GM13977 (cell line): ENCODE results near the gene AREL1.

Source experiments
- DNase-seq: peaks from one replicate; pipeline ENCODE4 v3.0.0; 2012; ENCODE audit warnings: low spot score
- in situ Hi-C: fragments of 300-500 bp; cut with MboI; formaldehyde crosslinking; loops from one replicate; pipeline ENCODE4 v1.12.0; 2022; ENCODE audit warnings: low sequenced_read_pairs, low pct_unique_long_range_greater_than_20kb, mixed read lengths, inconsistent platforms; ENCODE audit not compliant: unreplicated experiment
- TF ChIP-seq, protein P1 (sequence below): IDR thresholded peaks from 2 replicates; pipeline ENCODE4 v1.5.1; 2012; ENCODE audit warnings: mild to moderate bottlenecking, control low read depth; ENCODE audit not compliant: insufficient read depth; ENCODE audit errors: extremely low read depth, missing control alignments

The AREL1 gene

DNA sequence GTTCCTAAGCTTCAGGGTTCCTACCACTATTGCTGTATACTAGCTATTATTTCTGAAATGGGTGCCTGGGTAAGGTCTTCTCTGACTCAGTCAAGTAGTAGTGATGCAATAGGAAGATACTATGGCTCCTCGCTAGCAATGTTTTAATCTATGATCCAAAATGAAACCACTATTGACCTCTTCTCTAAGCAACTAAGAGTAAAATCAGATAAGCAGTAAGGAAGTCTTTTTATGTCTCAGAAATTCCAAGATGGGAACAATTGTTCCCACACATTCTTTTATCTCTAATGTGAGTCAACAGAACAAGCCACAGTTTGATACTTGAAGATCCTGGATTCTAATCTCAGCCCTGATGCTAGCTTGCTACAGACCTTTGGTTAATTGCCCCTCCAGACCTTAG is 45.1 kb downstream of the AREL1 start:
- in situ Hi-C loops, result no loop called here
- TF ChIP-seq, protein P1, sequence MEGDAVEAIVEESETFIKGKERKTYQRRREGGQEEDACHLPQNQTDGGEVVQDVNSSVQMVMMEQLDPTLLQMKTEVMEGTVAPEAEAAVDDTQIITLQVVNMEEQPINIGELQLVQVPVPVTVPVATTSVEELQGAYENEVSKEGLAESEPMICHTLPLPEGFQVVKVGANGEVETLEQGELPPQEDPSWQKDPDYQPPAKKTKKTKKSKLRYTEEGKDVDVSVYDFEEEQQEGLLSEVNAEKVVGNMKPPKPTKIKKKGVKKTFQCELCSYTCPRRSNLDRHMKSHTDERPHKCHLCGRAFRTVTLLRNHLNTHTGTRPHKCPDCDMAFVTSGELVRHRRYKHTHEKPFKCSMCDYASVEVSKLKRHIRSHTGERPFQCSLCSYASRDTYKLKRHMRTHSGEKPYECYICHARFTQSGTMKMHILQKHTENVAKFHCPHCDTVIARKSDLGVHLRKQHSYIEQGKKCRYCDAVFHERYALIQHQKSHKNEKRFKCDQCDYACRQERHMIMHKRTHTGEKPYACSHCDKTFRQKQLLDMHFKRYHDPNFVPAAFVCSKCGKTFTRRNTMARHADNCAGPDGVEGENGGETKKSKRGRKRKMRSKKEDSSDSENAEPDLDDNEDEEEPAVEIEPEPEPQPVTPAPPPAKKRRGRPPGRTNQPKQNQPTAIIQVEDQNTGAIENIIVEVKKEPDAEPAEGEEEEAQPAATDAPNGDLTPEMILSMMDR, result no peak
- DNase-seq, result no peak

DNA sequence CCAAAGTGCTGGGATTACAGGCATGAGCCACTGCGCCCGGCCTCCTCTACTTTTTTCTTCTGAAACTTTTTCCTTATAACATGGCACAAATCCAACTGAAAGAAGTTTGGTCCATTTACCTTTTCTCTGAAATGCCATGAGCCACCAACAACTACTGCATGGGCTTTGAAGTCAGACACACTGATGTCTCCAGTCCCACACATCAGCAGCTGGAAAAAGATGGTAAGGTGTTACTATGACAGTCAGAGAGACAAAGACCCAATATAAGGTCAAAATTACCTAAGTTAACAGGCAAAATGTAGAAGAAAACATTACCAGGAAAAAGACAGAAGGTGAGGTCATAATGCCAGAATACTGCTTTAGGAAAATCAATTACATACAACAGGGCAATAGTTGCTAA is 48.2 kb downstream of the AREL1 start:
- in situ Hi-C loops, result no loop called here

DNA sequence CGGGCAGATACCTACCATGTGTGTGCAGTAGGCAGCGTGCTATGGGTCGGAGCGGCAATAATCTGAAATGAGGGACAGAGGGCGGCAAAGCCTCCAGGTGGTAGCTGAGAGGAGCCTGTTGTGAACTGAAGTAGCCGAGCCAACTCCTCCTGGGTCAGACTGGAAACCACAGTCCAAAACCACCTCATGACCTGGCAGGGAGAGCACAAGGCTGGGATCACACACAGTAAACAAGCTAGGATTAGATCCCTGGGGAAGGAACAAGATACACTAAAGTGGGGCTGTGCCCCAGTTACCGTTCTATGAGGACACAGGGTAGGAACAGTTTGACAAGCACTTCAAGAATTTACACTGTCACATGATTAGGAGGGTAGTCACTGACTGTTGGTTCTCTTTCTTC is 49.0 kb downstream of the AREL1 start:
- in situ Hi-C loops, result no loop called here
- DNase-seq, result no peak
- TF ChIP-seq, protein P1, result no peak

More for the DNA sequence above, 48.2 kb downstream of the AREL1 start:
- DNase-seq, result no peak
- TF ChIP-seq, protein P1, result no peak

DNA sequence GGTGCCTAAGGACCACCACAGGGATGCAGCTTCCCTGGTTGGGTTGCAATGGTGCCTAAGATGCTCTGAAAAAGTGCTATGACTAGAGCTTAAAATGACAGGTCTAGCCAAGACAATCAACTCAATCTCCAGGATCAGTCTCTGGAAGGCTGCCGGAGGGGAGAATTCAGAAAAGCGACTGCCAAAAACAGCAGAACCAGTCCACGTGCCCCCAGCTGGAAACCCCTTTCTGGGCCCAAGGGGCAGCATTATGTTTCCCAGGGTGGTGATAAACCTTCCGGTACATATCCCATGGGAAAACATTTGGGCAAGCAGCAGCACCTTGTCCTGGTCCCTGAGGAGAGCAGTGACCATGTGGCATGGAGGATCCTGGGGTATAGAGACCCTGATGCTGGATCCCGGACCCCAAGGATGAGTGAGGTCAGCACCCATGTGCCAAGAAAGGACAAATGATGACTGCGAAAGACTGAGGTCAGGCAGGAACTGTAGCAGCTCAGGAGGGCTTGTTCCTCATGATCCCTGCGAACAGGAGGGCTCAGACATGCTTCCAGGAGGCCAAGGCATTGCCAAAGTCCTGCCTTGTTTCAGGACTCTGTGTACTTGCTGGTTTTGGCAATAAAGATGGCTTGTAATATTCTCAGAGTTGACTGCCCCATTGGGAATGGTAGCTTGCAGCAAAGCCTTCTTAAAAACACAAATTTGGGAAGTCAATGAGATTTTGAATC is 51.0 kb downstream of the AREL1 start:
- TF ChIP-seq, protein P1, result no peak
- in situ Hi-C loops, result no loop called here
- DNase-seq, result no peak

DNA sequence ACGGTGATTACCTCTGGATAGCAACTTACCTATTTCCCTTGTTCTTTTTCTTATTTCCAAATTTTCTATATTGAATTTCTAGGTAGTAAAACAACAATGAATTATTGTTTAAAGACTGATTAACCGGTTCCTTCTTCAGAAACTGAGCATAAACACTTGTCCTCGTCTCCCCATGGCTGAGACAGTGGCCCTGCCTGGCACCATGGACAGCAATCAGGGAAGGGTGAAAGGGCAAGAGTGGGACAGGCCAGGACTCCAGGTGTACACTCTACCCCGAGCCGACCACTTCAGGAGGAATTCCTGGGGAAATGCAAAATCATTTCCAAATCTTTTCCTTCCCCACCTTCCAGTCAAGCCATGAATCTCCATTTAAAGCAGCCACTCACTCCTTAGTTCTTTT is 52.0 kb downstream of the AREL1 start:
- DNase-seq, result no peak
- TF ChIP-seq, protein P1, result no peak
- in situ Hi-C loops, result no loop called here

DNA sequence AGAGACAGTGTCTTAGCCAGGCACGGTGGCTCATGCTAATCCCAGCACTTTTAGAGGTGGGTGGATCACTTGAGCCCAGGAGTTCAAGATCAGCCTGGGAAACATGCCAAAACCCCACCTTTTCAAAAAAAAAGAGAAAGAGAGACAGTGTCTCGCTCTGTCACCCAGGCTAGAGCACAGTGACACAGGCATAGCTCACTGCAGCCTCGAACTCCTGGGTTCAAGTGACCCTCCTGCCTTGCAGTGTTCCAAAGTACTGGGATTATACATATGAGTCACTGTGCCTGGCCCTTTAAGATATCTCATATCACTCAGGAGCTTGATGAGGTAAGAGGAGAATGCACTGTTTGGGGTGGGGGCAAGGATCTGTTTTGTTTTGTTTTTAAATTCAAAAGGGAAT is 52.7 kb downstream of the AREL1 start:
- TF ChIP-seq, protein P1, result no peak
- in situ Hi-C loops, result no loop called here
- no peak for DNase-seq
